SH-SY5Y (cell line): ENCODE measurements around the gene MRAS.

ENCODE experiments used
- GATA2 ChIP-seq: IDR thresholded peaks from 2 replicates; pipeline ENCODE4 v1.6.1; 2011; ENCODE audit warnings: mild to moderate bottlenecking, low read depth, low read length
- GATA3 ChIP-seq: IDR thresholded peaks from 2 replicates; pipeline ENCODE4 v1.6.1; 2011; ENCODE audit warnings: low read depth, mild to moderate bottlenecking, low read length, moderate library complexity

The MRAS gene

GRCh38 chr3:138400651-138401070, 52.3 kb downstream of the MRAS start:
- no peak for TF ChIP-seq GATA2
- TF ChIP-seq GATA3, result no peak

DNA sequence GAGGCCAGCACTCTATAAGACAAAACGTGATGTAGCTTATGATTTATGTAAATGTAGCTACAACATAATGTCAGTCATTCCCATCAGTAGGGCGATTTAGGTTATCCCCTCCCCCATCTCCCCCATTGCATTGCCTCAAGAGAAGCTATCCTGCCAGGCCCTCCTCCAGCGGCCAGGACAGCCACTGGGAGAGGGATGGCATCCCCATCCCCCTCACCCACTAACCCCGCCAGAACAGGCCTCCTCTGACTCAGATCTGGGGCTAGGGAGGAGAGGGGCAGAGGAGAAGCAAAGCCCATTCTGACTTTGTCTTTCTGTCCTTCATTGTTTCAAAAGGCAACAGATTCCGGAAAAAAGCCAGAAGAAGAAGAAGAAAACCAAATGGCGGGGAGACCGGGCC, 53.5 kb downstream of the MRAS start:
- TF ChIP-seq GATA3 (no peak), GATA2 (no peak)

- TF ChIP-seq GATA3, result no peak
- no peak for TF ChIP-seq GATA2
Measured at GRCh38 chr3:138404121-138404520, 55.7 kb downstream of the MRAS start.

DNA sequence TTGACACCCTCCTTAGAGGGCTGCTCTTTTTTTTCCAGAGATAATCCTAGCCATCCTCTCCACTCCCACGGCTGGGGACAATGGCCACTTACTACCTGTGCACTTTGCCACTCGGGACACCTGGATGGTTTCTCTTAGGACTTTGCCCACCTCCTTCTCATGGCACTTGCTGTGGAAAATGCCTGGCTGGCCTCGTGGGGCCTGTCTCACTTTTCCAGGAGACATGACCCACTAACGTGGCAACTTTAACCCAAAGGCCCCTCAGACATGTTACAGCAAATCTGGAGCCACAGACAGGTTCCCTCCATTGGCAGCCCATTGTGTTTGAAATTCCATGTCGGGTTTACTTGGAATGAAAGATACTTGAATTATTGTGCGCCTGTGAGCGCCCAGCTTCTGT, 56.6 kb downstream of the MRAS start:
- TF ChIP-seq GATA2 (no peak), GATA3 (no peak)

DNA sequence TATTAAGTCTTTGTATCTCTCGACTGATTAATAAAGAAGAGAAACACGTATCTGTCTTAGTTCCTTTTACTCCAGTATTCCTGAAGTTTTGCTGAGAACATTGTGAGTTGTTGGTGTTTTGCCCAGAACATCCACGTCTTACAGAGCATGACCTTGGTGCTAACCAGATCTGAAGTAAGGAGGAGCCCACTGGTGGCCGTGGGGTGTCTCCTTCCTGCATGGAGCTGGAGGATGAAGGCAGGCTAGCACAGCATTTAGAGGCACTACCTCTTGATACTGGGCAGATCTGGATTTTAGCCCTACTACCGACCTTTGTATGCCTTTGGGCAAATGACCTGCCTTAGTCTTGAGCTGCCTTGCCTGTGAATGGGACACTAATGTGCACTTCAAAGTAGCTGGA, 57.1 kb downstream of the MRAS start:
- TF ChIP-seq GATA2 (no peak), GATA3 (no peak)

GRCh38 chr3:138406606-138407005, 58.2 kb downstream of the MRAS start:
- TF ChIP-seq GATA2 (no peak), GATA3 (no peak)

DNA sequence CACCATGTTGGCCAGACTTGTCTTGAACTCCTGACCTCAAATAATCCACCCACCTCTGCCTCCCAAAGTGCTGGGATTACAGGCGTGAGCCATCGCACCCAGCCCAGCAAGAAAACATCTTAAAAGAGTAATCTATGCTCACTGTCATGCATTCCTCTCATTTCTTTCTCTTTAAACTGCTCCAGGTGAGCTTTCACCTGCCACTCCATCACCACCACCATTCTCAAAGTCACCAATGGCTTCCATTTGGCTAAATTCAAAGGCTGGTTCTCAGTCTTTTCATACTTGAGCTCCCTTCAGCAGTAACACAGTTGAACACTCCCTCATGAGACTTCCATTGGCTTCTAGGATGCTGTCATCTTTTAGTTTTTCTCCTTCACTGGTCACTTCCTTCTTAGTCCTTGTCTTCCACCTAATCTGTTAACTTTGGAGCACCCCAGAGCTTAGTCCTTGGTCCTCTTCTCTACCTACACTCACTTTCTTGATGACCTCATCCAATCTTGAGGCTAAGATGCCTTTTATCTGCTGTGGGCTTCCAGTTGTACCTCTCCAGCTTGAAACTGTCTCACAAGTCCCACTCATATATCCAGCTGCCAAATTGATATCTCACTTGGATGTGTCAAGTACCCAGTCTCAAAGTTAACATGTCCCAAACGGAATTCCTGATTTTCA, 59.0 kb downstream of the MRAS start:
- TF ChIP-seq GATA3, result no peak
- no peak for TF ChIP-seq GATA2

GRCh38 chr3:138408751-138409570, 60.6 kb downstream of the MRAS start:
- TF ChIP-seq GATA3, result no peak
- no peak for TF ChIP-seq GATA2

GRCh38 chr3:138412821-138413551, 64.6 kb downstream of the MRAS start:
- TF ChIP-seq GATA2, result no peak
- no peak for TF ChIP-seq GATA3

GRCh38 chr3:138417559-138417982, 69.2 kb downstream of the MRAS start:
- TF ChIP-seq GATA3 (no peak), GATA2 (no peak)

DNA sequence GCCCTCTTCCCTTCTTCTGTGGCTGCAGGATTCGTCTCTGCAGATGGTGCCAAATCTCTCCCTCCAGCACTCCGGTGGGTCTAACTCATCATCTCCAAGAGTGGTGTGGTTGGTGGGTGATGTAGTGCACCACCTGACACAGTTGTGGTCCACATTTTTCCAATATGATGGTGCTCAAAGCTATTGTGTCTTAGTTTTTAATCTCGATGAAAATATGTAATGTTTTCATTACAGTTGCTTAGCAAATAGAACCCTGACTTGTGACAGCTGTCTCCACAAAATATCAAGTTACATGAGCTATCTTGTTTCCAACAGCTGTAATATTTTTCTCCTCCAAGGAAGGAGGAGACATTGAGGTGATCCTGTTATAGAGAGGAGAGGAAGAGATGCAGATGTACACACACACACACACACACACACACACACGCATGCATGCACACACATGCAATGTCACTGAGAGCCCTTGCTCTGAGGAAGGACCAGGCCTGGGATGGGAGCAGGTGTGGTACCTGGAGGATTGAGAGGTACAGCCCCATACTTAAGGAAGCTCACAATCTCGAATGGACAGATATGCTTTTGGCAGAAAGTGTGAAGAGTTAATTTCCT, 70.3 kb downstream of the MRAS start:
- TF ChIP-seq GATA2, result no peak

DNA sequence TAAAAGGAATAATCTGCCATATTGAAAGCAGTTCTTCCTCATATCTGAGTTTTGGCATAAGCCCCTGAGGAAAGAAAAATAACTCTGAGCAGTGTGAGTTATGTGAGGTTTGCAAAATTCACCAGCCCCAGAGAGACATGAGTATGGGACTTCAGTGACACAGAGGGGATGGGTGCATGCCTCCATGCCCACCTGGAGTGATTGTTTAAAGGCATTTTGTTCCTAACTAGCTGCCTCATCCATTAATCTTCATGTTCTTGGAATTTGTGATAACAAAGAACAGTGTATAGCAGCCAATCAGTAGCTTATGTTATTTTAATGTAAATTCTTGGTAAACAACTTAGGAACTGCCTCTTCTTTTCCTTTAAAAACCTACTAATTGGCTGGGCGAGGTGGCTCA, 74.9 kb downstream of the MRAS start:
- TF ChIP-seq GATA3 (no peak), GATA2 (no peak)

DNA sequence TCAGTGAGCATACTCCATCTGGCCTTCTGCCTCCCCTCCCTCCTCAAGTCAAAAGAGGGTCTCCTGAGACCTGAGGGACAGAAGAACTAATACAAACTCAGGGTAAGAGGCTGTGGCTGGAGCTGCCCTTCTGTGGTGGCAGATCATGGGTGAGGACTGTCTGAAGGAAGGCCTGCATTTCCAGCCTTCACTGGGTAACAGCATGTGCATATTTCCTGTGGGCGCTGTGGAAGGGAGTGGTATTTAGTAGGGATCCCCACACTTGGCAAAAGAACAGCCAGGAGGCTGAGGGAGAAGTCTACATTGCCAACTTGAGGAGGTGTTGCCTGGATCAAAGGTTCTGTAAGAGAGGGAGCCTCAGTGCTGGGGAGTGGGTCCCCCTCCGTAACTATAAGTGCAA, 75.9 kb downstream of the MRAS start:
- TF ChIP-seq GATA3, result no peak
- no peak for TF ChIP-seq GATA2

- TF ChIP-seq GATA2, result no peak
- no peak for TF ChIP-seq GATA3
Measured at GRCh38 chr3:138426211-138426610, 77.8 kb downstream of the MRAS start.

DNA sequence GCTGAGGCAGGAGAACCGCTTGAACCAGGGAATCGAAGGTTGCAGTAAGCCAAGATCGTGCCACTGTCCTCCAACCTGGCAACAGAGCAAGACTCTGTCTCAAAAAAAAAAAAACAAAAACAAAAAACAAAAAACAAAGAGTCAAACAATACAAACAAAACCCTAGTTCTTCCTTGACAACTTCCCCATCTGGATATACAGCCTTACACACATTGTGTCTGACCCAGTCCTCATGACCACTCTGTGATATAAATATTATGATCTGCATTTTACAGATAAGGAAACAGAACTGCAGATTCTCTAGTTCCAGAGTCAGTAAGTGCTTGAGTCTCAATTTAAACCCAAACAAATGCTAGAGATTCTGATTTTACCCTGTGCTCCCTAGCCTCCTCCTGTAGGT, 81.3 kb downstream of the MRAS start:
- TF ChIP-seq GATA3, result no peak
- no peak for TF ChIP-seq GATA2
